ENCODE results near the gene RASL12.
"Not testable (repeated sequence)": the region's sequence is repeated elsewhere in the genome, so short reads cannot be mapped to it uniquely, and the experiment has no call there.

RASL12 gene

GRCh38 chr15:65026756-65027155, 41.0 kb downstream of the RASL12 start:
- DNase-seq, result no peak

- DNase-seq, result no peak
Observed at GRCh38 chr15:65021488-65021887, 46.3 kb downstream of the RASL12 start.

GRCh38 chr15:65020419-65020818, 47.4 kb downstream of the RASL12 start:
- no peak for DNase-seq

DNA sequence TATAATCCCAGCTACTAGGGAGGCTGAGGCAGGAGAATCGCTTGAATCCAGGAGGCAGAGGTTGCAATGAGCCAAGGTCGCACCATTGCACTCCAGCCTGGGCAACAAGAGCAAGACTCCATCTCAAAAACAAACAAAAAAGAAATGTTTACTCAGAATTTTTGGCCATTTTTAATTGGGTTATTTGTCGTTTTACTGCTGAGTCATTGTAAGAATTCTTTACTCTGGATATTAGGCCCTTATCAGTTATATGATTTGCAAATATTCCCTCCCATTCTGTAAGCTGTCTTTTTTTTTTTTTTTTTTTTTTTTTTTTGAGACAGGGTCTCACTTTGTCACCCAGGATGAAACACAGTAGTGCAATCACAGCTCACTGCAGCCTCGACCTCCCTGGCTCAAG, 56.6 kb downstream of the RASL12 start:
- not testable (repeated sequence) for DNase-seq

GRCh38 chr15:65008983-65009382, 58.8 kb downstream of the RASL12 start:
- DNase-seq, result peak in 3 of 4 experiments; percentile 48 to 61 (median 51)

- no peak for DNase-seq
Observed at GRCh38 chr15:65006876-65007275, 60.9 kb downstream of the RASL12 start.

DNA sequence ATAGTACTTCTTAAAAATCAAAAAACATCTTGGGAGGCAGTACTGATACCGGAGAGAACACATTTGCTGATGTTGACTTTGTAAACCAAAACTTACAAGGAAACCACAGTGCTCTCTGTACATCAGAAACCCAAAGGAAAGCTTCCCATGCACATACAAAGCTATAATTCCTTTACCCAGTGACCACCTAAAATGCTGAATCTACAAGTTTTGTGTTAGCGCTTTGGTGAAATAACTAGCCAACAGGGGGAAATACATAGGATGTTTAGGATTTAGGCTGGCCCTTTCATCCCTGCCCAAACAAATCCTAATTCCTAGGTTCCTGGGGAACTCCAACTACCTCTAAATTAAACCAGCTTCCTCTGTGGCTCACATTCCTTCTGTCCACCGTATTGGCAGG, 62.8 kb downstream of the RASL12 start:
- no peak for DNase-seq

All from suppressor macrophage (primary cell).